ENCODE data around the gene AGAP1.

DNA sequence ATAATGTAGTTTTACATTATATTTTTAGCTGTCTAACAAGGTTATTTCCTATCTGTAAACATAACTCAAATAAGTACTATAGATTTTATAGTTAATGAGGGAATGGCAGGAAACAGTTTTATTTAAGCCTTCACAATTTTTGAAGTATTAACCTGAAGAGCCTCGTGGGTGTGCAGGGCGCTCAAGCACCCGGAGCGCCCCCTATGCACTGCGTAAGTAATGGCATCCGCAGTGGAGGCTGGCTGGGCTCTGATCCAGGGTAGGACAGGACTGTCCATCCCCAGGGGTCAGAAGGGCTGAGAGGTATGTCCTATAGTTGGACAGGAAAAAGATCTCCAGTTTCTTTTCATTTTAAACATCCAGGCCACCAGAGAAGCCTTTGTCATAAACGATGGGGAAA lies 682.6 kb downstream of the AGAP1 start:
- TF ChIP-seq, protein P1, sequence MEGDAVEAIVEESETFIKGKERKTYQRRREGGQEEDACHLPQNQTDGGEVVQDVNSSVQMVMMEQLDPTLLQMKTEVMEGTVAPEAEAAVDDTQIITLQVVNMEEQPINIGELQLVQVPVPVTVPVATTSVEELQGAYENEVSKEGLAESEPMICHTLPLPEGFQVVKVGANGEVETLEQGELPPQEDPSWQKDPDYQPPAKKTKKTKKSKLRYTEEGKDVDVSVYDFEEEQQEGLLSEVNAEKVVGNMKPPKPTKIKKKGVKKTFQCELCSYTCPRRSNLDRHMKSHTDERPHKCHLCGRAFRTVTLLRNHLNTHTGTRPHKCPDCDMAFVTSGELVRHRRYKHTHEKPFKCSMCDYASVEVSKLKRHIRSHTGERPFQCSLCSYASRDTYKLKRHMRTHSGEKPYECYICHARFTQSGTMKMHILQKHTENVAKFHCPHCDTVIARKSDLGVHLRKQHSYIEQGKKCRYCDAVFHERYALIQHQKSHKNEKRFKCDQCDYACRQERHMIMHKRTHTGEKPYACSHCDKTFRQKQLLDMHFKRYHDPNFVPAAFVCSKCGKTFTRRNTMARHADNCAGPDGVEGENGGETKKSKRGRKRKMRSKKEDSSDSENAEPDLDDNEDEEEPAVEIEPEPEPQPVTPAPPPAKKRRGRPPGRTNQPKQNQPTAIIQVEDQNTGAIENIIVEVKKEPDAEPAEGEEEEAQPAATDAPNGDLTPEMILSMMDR (IDR thresholded peaks at IDR 0.05) = no peak
- no peak for TF ChIP-seq POLR2A (IDR thresholded peaks at IDR 0.05)
